Measurements from ENCODE around the gene MYDGF.

The MYDGF gene

GRCh38 chr19:4673726-4674125, 3.6 kb upstream of the MYDGF start:
- DNase-seq: no peak

GRCh38 chr19:4673216-4673615, 3.1 kb upstream of the MYDGF start:
- no peak for DNase-seq

DNA sequence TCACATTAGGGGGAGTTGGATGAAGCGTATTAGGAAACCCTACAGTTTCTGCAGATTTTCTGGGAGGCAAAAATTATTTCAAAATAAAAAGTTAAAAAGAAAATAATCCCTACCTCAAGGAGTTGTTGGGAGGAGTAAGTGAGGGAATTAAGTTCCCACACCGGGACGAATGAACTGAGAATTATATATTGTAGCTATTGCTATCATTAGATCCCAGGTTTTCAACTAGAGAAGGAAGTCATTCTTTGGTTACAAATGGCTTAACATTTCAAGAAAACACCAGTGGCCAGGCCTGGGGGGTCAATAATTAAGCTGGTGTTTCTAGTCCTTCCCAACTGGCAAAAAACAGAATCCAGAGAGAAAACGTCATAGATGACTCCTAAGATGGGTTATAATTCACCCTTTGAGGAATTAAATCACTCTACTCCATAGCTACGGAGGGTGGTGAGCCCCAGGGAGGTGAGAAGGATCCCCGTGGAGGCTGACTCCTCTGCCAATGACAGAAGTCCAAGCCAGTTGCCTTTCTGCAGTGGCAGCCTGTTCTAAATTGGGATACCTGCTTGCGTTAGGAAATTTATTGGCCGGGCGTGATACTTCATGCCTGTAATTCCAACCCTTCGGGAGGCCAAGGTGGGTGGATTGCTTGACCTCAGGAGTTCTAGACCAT, 1.2 kb upstream of the MYDGF start:
- no peak for DNase-seq

DNA sequence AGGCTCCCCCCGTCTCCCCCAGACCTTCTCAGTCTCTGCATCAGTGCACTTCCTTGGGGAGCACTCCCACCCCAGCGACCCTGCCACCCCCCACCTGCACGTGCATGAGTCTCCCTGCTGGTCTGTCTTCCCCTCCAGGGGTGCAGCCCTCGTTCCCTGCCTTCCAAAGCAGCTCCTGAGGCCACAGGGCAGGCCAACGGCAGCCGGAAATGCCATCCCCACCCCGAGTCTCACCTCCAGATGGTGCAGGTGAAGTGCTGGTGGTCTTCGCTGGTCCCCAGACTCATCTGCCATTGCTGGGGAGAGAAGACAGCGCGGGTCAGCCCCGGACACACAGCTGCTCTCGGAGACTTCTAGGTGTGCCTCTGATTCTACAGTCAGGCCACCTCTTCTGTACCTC, 5.5 kb downstream of the MYDGF start:
- DNase-seq: no peak

GRCh38 chr19:4662812-4663211, 7.3 kb downstream of the MYDGF start:
- DNase-seq: no peak

- DNase-seq: no peak
These were observed 8.0 kb downstream of the MYDGF start for GRCh38 chr19:4662020-4662695.

DNA sequence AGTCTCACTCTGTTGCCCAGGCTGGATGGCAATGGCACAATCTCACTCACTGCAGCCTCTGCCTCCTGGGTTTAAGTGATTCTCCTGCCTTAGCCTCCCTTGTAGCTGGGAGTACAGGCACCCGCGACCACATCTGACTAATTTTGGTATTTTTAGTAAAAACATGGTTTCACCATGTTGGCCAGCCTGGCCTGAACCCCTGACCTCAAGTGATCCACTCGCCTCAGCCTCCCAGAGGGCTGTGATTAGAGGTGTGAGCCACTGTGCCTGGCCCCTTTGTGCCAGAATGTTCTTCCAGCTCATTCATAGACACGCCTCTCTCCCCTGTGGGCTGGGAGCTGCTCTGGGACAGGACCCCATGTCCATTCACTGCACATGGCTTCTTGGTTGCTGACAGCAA, 9.1 kb downstream of the MYDGF start:
- no peak for DNase-seq

- DNase-seq: no peak
These were observed 9.9 kb downstream of the MYDGF start for GRCh38 chr19:4660181-4660791.

DNA sequence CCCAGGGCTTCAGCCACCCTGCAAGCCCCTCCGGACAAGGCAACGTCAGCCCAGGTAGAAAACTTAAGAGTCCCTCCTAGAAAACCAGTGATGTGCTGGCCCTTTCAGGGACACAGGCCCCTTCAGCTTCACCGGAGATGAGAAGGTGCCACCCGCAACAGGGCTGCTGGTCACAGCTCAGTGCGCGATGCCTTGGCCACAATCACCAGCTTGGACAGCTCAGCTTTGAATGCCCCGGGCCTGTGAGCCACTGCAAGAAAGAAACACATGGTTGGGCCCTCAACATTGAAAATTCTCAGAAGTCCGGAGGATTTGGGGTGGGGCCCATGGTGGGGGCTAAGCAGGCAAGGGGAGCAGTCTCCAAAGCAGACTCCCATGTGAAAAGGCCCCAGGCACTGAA, 12.3 kb downstream of the MYDGF start:
- DNase-seq: no peak

DNA sequence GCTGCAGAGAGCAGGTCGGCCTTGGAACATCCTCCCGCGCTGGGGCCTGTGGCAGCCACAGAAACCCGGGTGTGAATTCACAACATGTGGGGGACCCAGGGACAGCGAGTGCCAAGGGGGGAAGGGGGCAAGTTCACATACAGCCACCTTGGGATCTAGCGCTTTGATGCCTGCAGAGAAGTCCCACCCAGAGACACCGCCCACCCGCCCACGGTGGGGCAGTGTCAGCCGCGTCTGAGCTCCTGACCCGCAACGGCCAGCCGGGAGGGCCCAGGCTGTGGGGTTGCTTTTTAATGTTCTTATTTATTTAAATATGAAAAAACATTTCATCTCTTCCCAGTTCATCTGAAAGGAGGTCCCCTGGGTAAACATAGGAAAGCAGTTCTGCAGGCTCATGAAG, 12.9 kb downstream of the MYDGF start:
- no peak for DNase-seq

DNA sequence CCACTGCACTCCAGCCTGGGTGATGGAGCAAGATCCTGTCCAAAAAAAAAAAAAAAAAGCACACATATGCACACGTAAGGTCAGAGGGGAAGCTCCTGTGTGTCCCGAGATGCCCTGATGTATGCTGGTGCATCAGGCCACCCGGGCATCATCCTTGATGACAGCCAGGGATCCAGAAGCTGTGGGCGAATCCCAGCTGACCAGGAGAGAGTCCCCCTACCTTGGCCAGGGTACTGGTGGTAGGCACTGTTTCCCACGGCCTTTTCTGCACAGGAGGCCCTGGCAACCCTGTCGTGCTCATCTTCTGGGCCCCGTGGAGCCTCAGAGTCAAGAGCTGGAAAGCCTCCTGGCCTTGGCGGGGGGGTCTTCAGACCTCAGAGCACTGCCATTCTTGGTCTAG, 14.0 kb downstream of the MYDGF start:
- DNase-seq: no peak

DNA sequence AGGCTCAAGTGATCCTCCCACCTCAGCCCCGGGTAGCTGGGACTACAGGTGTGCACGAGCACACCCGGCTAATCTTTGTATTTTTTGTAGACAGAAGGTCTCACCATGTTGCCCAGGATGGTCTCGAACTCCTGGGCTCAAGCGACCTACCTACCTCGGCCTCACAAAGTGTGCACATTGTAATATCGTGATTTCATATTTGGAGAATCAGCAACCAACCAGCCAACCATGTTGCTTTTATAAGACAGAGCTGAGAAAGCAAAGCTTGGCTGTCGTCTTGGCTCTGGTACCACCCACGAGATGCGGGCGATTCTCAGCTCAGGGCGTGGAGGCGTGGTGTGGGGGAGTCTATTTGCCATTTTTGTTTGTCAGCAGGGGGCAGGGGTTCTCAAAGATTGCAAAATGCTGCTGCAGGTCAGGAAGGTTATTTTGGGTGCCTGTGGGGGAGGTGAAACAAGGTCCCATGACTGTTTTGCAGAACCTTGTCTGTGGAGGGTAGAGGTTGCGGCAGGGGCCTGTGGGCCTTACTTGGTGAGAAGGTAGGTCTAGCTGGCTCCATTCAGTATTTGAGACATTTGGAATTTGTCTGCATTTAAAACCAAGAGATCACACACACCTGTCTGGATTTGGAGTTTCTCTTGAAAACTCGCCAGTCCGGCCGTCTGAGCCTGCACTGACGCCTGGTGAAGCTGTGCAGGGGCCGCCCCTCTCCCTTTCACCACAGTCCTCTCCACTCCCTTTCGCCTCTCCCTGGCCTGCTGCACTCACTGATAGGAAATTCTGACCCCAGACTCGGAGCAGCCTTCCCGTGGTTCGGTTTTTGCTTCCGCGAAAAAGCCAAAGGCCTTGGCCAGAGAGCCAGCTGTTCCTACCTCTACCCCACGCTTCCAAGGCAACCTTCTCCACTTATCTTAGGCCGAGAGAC, 15.4 kb downstream of the MYDGF start:
- no peak for DNase-seq

- DNase-seq: no peak
These were observed 16.2 kb downstream of the MYDGF start for GRCh38 chr19:4653793-4654436.

DNA sequence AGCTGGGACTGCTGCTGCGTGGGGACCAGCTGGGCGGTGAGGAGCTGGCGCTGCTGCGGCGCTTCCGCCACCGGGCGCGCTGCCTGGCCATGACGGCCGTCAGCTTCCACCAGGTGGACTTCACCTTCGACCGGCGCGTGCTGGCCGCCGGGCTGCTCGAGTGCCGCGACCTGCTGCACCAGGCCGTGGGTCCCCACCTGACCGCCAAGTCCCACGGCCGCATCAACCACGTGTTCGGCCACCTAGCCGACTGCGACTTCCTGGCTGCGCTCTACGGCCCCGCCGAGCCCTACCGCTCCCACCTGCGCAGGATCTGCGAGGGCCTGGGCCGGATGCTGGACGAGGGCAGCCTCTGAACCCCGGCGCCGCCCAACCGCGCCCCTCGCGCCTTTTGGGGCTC, 18.1 kb downstream of the MYDGF start:
- DNase-seq: no peak

GRCh38 chr19:4650159-4650558, 20.0 kb downstream of the MYDGF start:
- DNase-seq: no peak

- no peak for DNase-seq
These were observed 20.6 kb downstream of the MYDGF start for GRCh38 chr19:4649392-4650047.

DNA sequence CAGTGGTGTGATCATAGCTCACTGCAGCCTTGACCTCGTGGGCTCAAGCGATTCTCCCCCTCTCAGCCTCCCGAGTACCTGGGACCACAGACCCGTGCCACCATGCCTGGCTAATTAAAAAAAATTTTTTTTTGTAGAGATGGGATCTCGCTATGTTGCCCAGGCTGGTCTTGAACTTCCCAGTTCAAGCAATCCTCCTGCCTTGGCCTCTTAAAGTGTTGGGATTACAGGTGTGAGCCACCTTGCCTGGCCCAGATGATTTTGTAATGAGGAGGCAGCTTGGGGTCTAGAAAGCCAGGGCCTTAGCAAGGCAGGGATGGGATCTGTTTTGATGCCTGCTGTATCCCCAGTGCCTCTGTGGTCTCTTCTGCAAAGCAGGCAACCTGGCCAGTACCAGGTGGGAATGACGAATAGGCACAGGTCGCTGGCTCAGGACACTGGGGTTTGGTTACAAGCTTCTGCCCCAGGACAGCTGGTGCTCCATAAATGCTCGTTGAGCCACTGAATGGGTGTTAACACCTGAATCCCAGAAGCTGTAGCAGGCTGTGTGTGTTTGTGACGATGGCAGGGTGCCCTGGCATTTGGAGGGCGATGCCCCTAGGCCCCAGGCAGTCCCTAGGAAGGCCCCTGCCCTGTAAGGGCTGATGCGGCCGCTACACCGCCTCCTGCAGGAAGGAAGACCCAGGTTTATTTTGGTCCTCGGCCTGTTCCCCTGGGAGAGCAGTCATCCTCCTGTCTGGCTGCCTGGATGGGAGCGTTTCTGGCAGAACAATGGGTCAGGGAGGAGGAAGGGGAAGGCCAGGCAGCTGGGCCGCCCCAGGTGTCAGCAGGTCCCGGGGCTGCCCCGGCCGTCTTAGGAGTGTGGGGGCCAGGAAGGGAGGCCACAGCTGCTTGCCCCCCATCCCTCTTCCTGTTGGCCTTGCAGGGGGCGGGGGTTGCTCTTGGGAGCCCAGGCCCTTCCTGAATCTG, 22.2 kb downstream of the MYDGF start:
- no peak for DNase-seq

GRCh38 chr19:4645718-4646117, 24.4 kb downstream of the MYDGF start:
- no peak for DNase-seq

DNA sequence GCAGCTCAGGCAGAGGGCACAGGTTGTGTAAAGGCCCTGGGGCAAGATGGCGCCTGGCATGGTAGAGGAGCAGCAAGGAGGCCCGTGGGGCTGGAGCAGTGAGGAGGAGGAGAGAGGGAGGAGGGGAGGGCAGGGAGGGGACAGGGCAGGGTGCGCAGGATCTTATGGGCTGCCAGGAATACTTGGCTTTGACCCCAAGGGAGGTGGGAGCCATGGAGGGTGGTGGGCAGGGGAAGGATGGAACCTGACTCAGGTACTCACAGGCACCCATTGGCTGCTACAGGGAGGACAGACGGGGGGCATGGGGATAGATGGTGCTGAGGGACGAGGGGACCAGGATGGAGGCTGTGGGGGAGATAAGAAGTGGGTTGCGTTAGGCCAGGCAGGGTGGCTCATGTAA, 27.5 kb downstream of the MYDGF start:
- DNase-seq: no peak

DNA sequence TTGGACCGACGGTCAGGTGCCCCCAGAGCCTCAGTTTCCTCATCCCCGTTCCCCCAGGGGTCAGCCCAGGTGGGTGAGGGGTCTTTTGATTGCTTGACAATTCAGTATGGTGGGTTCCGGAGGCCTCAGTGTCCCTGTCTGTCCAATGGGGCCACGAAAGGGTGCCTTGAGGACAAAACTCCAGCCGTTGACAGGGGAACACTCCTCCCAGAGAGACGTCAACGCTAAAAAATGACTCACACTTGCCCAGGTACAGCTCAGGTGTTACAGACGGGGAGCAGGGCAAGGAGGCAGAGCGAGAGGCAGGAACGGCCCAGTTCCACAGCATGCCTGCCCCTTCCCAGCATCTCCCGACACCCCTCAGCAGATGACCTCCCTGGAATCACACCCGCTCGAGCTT, 29.0 kb downstream of the MYDGF start:
- DNase-seq: no peak

Measured in NCI-H510A treated with DMSO at 0.1 percent for 48 hours (cell line).